SIG-M5 (cell line): Measurements from ENCODE around the gene PCBP4.

Experiments used
- DNase-seq: peaks from one replicate; lab custom pipeline; 2025; lab: John Stamatoyannopoulos, UW

PCBP4 gene

DNA sequence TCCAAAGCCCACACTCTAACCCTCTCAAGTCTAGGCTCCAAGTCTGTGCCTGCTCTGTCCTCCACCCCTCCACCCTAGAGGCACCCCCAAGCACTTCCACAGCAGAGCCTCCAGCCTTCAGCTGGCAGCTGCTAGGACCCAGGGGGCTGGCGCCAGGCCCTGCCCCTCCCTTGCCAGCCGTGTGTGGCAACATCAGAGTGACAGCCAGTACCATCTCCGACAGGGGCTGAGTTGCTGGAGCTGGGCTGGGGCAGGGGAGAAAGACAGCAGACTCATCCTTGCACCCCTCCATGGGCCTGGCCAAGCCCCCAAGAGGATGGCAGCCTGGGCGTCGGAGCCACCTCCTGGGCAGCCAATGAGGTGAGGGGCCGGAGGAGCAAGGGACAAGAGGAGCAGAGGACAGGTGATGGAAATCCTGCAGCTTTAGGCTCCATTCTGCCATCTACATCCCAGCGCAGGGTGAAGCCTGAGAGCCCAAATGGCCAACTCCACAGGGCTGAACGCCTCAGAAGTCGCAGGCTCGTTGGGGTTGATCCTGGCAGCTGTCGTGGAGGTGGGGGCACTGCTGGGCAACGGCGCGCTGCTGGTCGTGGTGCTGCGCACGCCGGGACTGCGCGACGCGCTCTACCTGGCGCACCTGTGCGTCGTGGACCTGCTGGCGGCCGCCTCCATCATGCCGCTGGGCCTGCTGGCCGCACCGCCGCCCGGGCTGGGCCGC lies 11.9 kb downstream of the PCBP4 start, which contains the start of gene GPR62:
GPR62 (plus strand) TSS at position 207 of the 718 bp plus-strand sequence; CDS start at position 479, 272 bp downstream.
- DNase-seq: no peak

DNA sequence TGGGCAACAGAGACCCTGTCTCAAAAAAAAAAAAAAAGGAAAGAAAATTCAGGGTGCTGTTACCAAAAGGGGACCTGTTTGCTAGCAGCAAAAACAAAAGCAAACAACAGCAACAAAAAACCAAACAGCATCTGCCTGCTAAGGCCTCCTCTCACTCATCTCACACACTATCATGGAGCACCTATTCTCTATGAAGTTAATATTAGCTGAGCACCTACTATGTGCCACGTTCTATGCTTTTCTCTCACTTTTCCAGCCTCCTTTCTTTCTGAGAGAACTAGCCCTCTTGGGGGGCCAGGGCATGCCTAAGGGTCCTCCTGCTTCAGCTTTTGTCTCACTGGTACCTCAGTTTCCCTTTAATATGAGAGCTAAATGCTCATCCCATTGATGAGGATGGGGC lies 12.5 kb downstream of the PCBP4 start:
- DNase-seq: no peak

DNA sequence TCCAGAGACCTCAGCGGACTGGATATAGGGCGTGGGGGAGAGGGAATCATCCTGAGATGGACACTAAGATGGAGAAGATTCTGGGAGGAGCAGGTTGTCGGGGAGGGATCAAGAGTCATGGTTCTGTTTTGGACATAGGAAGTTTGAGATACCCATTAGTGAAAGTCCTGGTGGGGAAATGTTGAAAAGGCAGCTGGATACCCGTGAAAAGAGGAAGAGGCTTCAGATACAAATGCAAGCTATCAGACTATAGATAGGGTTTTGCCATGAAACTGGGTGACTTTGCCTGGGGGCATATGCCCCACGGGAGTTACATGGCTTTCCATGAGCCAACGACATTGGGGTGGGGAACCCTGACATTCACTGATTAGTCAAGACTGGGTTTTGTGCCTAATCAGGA lies 13.1 kb downstream of the PCBP4 start:
- DNase-seq: no peak

DNA sequence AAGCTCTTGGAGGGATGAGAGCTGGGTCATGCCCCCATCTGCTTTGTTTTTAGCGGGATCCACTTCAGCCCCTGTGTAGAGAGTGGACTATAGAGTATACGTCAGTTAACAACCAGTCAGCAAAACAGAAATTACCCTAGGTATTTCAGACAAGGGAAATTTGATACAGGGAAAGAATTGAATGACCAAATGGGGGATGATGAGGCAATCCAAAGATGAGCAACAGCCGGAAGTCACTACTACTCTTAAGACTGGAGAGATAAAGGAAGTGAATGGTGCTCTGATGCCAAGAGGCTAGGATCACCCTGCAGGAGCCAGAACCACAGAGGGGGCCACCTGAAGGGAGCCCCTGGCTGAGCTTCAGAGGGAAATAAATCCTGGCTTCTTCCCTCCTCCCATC lies 13.8 kb downstream of the PCBP4 start:
- peak; percentile 66 for DNase-seq

DNA sequence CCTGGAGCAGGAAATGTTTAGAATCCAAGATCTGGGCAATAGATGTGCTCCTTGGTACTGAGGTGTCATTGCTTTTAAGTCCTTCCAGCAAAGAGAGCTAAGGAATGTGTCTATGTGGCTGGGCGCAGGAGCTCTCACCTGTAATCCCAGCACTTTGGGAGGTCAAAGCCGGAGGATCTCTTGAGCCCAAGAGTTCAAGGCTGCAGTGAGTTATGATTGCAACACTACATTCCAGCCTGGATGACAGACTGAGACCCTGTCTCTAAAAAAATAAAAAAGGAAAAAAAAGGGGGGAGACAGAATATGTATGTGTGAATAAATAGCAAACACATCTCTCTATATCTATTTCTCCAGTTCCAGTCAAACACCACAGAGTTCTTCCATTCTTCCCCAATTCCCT lies 16.4 kb downstream of the PCBP4 start:
- DNase-seq: no peak

DNA sequence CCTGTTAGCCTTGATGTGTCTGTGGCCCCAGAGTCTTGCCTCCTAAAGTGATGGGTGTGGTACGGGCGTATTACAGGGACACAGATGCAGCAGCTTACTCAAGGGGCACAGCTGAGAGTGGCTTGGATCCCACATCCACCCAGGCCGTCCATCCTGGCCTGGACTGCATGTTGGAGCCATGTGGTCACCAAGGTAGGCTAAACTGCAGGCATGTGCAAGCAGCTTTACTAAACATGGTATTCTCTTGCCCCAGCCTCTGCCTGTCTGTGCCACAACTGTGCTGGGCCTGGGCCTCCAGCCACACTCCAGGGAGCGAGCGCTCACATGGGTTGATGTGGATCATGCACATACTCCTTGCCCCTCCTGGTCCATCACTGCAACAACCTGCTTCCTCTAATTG lies 18.1 kb downstream of the PCBP4 start:
- DNase-seq: no peak

DNA sequence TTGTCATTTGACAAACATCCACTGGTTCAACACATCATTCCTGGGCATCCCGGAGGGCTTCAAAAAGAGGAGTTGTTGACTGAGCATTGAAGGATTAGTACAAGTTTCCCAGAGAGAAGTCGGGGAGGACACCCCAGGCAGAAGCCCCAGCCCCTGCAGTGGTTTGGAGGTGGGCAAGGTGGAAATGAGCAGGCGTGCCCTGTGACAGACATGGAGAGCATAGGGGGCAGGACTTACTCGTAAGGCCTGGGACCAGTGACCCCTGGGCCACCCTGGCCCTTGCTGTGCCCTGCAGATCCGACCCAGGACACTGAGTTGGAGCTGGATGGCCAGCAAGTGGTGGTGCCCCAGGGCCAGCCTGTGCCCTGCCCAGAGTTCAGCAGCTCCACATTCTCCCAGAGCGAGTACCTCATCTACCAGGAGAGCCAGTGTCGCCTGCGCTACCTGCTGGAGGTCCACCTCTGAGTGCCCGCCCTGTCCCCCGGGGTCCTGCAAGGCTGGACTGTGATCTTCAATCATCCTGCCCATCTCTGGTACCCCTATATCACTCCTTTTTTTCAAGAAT lies 19.2 kb downstream of the PCBP4 start:
- no peak for DNase-seq

DNA sequence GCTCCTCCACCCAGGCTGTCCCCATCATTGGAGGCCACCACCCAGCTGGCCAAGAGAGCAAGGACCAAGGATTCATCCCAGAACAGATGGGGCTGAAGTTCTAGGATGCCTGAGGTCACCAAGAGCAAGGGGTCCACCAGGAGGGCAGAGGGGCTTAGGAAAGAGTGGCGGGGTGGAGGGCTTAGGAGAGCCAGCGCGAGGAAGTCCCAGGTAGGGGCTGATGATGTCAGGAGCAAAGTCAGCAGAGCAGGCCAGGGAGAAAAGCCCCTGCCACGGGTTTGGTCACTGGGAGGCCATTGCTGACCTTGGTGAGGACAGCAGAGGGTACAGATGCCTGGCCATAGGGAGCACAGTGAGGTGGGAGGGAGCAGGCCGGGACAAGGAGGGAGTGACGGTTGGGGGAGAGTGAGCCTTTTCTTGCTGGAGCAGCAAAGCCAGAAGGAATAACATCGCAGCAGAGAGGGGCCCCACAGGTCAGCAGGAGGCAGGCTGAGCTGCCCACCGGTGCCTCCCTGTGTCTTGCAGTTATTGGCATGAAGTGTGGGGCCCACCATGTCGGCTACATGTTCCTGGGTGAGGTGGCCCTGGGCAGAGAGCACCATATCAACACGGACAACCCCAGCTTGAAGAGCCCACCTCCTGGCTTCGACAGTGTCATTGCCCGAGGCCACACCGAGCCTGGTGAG lies 19.9 kb downstream of the PCBP4 start:
- no peak for DNase-seq

DNA sequence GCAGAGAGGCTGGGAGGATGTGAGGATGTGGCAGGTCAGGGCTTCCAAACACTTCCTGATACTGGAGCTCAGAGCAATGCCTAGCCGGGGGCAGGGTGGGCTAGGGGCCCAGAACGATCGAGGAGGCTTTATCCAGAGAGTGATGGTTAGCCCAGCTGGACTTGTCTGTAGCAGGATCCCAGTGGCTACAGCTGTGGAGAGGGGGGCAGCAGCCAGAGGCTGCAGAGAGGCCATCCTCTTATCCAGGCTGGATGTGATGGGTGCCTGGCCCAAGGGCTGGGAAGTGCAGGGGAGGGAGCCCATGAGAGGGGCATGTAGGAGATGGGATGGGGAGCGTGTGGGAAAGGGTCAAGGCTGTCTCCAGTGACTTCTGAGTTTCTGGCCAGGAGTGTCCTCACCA lies 20.5 kb downstream of the PCBP4 start:
- no peak for DNase-seq

DNA sequence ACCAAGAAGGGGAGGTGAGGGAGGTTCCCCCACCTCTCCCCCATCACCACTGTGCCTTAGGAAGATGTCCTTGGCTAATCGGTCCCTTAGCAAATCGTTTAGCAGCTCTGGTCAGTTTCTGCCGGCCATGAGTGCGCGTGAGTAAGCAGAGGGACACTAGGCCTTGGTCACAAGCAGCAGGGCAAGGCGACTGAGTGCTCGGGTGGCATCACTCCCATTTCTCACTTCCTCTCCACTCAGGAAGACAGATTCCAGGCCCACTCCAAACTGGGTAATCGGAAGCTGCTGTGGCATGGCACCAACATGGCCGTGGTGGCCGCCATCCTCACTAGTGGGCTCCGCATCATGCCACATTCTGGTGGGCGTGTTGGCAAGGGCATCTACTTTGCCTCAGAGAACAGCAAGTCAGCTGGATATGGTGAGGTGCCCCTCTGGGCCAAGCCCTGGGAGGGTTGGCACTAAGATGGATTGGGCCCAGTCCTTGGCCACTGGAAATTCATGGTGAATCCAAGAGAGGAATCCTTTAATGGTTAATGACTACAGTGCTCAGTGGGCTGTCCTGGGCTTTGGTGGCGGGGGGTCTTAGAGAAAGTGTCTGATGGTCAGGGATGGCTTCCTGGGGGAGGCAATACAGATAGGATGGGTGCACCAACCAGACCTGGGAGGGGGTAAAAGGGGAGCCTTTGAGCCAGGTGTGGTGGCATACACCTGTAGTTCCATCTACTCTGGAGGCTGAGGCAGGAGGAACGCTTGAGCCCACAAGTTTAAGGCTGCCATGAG lies 21.1 kb downstream of the PCBP4 start:
- DNase-seq: no peak

DNA sequence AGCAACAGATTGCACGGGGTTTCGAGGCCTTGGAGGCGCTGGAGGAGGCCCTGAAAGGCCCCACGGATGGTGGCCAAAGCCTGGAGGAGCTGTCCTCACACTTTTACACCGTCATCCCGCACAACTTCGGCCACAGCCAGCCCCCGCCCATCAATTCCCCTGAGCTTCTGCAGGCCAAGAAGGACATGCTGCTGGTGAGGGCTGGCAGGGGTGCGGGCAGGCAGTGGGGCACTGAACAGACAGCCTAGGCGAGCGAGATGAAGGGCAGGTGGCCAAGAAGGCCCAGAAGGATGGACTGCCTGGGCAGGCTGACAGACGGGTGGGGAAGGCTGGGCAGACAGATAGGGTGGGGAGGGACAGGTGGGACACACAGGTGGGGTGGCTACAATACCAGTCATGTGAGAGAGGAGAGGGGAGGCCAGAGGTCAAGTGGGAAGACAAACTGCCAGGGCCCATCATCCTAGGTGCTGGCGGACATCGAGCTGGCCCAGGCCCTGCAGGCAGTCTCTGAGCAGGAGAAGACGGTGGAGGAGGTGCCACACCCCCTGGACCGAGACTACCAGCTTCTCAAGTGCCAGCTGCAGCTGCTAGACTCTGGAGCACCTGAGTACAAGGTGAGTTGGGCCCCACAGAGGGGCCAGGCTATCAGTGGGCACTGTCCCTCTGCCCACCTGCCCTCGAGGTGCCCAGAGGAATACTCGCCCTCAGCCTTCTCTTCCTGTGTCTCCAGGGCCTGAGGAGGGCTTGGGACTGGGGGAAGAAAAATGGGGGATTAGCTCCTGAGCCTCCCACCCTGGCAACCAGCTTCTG lies 22.0 kb downstream of the PCBP4 start:
- no peak for DNase-seq

DNA sequence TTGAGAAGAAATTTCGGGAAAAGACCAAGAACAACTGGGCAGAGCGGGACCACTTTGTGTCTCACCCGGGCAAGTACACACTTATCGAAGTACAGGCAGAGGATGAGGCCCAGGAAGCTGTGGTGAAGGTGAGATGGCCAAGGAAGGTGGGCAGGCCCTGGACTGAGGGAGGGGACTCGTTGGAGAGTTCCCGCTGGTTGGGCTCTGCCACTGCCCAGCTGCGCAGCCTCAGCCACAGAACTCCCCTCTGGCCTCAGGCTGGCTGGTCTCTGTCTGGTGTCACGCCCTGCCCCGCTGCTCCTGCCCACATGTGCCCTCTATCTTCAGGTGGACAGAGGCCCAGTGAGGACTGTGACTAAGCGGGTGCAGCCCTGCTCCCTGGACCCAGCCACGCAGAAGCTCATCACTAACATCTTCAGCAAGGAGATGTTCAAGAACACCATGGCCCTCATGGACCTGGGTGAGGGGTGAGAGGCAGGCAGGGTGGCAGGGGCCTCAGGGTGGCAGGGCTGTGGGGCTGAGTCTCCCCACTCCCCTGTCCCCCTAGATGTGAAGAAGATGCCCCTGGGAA lies 22.7 kb downstream of the PCBP4 start:
- DNase-seq: no peak

DNA sequence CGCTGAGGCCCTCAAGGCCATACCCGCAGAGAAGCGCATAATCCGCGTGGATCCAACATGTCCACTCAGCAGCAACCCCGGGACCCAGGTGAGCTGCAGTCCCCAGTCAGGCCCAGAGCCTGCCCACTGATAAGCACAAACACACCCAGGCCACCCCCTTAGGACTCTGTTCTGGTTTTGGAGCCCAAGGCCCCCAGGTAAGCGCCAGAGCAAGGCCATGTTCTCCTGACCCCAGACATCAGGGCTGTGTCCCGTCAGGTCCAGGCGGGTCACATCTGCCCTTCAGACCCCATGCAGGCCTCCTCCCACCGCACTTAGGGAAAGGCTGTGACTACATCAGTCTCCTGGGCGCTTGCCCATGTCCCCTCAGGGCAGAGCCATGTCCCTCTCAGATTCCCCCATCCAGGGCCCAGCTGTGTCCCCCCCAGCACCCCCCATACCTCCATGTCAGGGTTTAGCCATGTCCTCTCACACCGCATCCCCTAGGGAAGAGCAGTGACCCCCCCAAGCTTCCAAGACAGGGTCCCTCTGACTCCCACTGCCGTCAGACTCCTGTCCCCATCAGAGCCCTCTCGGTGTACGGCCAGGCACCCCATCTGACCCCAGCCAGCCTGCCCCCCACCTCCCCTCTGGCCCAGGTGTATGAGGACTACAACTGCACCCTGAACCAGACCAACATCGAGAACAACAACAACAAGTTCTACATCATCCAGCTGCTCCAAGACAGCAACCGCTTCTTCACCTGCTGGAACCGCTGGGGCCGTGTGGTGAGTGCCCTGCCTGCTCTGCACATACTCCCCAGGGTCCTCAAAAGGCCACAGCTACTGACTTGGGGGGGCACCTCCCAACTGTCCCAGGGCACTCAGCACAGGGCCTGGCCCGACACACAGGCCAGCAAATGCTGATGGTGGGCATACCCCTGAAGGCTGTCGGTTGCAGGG lies 23.5 kb downstream of the PCBP4 start:
- DNase-seq: no peak

DNA sequence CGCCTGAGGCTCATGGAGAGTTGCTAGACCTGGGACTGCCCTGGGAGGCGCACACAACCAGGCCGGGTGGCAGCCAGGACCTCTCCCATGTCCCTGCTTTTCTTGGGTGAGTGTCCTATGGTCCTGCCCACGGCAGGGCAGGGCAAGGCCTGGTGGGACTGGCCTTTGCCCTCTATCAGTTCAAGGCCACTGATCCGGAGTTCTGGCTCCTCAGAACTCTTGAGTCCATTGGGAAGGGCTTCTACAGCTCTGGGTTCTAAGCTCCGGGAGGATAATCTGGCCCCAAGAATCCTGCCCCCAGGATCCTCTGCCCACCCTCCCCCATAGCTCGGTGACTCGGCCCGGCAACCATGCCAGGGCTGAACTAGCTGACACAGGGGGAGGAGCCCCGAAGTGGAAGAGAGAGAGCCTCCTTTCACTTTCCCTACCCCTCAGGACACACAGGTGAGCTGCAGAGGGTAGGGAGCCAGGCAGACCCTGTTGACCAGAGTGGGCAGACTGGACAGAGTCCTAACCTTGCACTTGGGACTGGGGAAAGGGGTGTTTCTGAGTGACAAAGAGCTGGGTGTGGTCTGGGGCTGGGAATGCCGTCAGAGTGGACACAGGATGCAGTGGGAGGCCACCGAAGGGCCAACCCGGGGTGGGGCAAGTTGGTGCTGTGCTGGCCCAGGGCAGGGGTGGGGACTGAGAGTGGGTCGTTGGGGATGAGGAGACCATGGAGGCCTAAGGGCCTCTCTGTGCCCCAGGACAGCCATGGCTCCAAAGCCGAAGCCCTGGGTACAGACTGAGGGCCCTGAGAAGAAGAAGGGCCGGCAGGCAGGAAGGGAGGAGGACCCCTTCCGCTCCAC lies 24.4 kb downstream of the PCBP4 start:
- DNase-seq: no peak

DNA sequence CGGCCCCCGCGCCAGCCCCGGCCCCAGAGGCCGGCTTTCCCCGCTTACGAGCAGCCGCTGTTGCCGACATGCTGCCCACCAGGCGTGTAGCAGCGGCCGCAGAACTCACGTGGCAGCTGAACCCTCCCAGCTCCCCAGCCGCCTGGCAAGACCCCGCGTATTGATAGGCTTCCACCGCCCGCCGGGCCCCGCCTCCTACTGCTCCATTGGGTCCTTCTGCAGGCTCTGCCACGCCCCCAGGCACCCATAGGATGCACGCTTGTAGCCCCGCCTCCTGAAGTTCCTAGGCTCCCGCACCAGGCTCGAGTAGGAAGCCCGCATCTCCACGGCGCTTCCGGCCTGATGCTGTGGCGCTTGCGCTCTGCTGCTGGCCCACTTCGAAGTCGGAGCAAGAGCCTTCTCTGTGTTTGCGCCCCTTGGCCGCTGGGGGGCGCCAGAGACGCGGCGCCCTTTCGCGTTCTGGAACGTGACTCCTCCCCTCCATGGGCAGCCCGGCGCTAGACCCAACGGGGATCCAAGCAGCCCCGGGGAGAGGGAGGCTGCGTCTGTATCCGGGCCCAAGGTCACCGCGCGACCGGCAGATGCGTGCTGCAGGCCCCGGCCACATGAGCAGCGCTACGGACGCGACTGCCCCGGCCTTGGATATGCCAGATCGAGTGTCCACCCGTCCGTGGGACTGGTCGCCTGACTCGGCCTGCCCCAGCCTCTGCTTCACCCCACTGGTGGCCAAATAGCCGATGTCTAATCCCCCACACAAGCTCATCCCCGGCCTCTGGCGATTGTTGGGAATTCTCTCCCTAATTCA lies 25.3 kb downstream of the PCBP4 start, which contains the start of the genes PARP3 and RRP9:
PARP3 (plus strand) TSS at position 566 of the 805 bp plus-strand sequence. CDS start 993 bp downstream, outside the sequence.
RRP9 (minus strand) TSS at position 107 of the 805 bp plus-strand sequence; CDS start at position 70, 37 bp downstream.
- DNase-seq: peak; percentile 99

DNA sequence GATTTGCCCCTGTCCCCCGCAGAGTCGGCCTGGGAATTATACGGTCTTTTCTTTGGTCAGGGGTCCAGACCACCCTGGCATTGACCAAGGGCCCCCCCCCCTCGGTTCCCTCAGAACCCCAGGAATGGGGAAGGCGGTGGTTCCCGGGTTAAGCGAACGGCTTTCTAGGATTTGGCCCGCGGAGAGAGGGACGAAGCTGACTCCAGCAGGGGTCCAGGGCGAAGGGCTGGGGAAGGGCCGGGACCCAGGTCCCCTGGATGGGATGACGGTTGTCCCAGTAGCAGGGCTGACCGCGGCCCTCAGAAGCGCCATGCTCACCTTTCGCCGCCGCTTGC lies 25.8 kb downstream of the PCBP4 start:
- no peak for DNase-seq

DNA sequence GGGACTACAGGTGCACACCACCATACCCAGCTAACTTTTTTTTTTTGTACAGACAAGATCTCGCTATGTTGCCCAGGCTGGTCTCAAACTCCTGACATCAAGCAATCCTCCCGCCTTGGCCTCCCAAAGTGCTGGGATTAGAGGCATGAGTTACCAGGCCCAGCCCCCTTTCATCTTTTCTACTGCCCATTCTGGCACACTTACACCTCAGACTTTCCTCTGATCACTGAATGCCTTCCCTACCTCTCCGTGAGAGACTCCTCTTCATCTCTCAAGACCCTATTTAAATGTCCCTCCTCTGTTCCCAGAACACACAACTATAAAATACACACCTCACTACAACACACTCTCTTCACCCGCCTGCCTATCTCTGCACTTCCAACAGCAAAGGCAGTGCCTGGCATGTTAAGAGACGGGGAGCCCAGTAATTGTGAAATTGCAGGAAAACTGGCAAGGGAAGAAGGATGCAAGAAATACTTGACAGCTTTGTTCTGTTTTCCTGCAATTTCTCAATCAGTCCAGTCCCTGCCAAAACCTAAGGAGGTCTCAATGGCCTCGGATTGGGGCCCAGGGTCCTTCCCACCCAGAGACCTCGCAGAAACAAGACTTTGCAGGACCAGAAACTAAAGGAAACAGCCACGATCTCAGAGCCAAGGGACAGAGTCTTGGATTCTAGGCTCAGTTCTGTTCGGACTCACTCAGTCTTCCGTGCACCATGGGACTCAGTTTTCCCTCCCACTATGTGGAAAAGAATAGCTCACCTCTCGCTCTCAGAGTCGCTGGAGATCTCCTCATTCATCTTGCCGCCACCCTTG lies 26.4 kb downstream of the PCBP4 start:
- no peak for DNase-seq
